B cell (primary cell): ENCODE results near the gene TSPAN16. TPM values are rescaled to one million over a fixed set of nuclear protein-coding genes. Genes with fewer than 3 reads are reported as not detected.

Experiments
- ATAC-seq: fragments of 200-7000 bp; cut with Tn5 transposase; one replicate; pipeline ENCODE4 v1.10.0; 2021; ENCODE audit warnings: low read depth, mild to moderate bottlenecking, moderate number of reproducible peaks, moderate library complexity
- CTCF ChIA-PET: fragments of 350-600 bp; sonication (Branson Sonifier 250); formaldehyde crosslinking; loops from one replicate; lab custom pipeline; 2021; ENCODE audit warnings: antibody characterized with exemption, inconsistent platforms; lab: Charles Lee
- POLR2A ChIA-PET: fragments of 350-600 bp; sonication (Branson Sonifier 250); formaldehyde crosslinking; loops from one replicate; lab custom pipeline; 2021; ENCODE audit warnings: antibody characterized with exemption; lab: Charles Lee
- DNase-seq: peaks from one replicate; pipeline ENCODE4 v3.0.0; 2013
- H2AFZ ChIP-seq: 2 replicates; pipeline ENCODE4 v1.6.1; 2012; ENCODE audit warnings: mild to moderate bottlenecking, low read depth, low read length; ENCODE audit not compliant: insufficient read depth, poor library complexity, severe bottlenecking
- H3K27ac ChIP-seq, 2 donors: 1 replicate in 1 of 2; 2 replicates in 1 of 2; pipeline ENCODE4 v1.5.1; 2012 to 2013; ENCODE audit warnings: low read length in 2 of 2, mild to moderate bottlenecking in 2 of 2, moderate library complexity in 1 of 2
- H3K27me3 ChIP-seq, 4 experiments: fragments of 200-600 bp in 1 of 4; sonication (generic) in 1 of 4; replicated peaks in 1 of 4; 1 replicate in 2 of 4; 2 replicates in 2 of 4; pipeline versions ENCODE4 v1.6.1 to v1.7.0; 2013 to 2016; ENCODE audit warnings: low read length in 3 of 4, mild to moderate bottlenecking in 2 of 4, mixed read lengths in 1 of 4, moderate library complexity in 1 of 4; ENCODE audit not compliant: insufficient read depth in 4 of 4, control insufficient read depth in 3 of 4; ENCODE audit errors: control extremely low read depth in 1 of 4
- H3K36me3 ChIP-seq, 2 experiments: replicated peaks in 1 of 2; 1 replicate in 1 of 2; 2 replicates in 1 of 2; pipeline versions ENCODE4 v1.6.1 to v1.7.1; 2013; ENCODE audit warnings: low read length in 1 of 2; ENCODE audit not compliant: insufficient read depth in 2 of 2, control insufficient read depth in 1 of 2; ENCODE audit errors: control extremely low read depth in 1 of 2, extremely low read depth in 1 of 2
- H3K4me1 ChIP-seq, 2 donors: fragments of 200-600 bp in 1 of 2; sonication (generic) in 1 of 2; 1 replicate in 1 of 2; 2 replicates in 1 of 2; pipeline versions ENCODE4 v1.5.1 to v1.6.1; 2013 to 2017; ENCODE audit warnings: low read length in 2 of 2; ENCODE audit not compliant: control insufficient read depth in 2 of 2, insufficient read depth in 2 of 2
- H3K4me2 ChIP-seq: replicated peaks from 2 replicates; pipeline ENCODE3; 2012; ENCODE audit warnings: mild to moderate bottlenecking, low read depth, low read length; ENCODE audit not compliant: poor library complexity, severe bottlenecking
- H3K4me3 ChIP-seq, 5 experiments: fragments of 200-600 bp in 1 of 5; sonication (generic) in 1 of 5; 1 replicate in 3 of 5; 2 replicates in 2 of 5; pipeline versions ENCODE4 v1.5.1 to v1.7.0; 2011 to 2016; ENCODE audit warnings: low read length in 4 of 5, mild to moderate bottlenecking in 4 of 5, low read depth in 2 of 5, control low read depth in 1 of 5, moderate library complexity in 1 of 5; ENCODE audit not compliant: insufficient read depth in 1 of 5; ENCODE audit errors: control extremely low read depth in 1 of 5, extremely low read depth in 1 of 5
- H3K79me2 ChIP-seq: fragments of 200-600 bp; sonication (generic); one replicate; pipeline ENCODE4 v1.6.0; 2016; ENCODE audit warnings: low read length; ENCODE audit not compliant: control insufficient read depth, insufficient read depth
- H3K9ac ChIP-seq: fragments of 200-600 bp; sonication (generic); 2 replicates; pipeline ENCODE4 v1.6.1; 2017; ENCODE audit warnings: mild to moderate bottlenecking, low read length, moderate library complexity
- H3K9me3 ChIP-seq, 3 donors: one replicate each; pipeline versions ENCODE4 v1.6.1 to v1.7.1; 2013; ENCODE audit warnings: low read length in 2 of 3; ENCODE audit not compliant: control insufficient read depth in 2 of 3, insufficient read depth in 1 of 3; ENCODE audit errors: control extremely low read depth in 1 of 3
- H4K20me1 ChIP-seq: 2 replicates; pipeline ENCODE4 v1.6.0; 2012; ENCODE audit warnings: mild to moderate bottlenecking, low read length; ENCODE audit not compliant: insufficient read depth, control insufficient read depth, poor library complexity, severe bottlenecking
- H3K27ac Mint-ChIP-seq: one replicate; pipeline ENCODE4 v1.8.0; 2021; ENCODE audit warnings: mixed read lengths
- H3K27me3 Mint-ChIP-seq: one replicate; pipeline ENCODE4 v1.8.0; 2021; ENCODE audit warnings: mixed read lengths
- H3K4me1 Mint-ChIP-seq: one replicate; pipeline ENCODE4 v1.8.0; 2021; ENCODE audit warnings: mixed read lengths
- H3K4me3 Mint-ChIP-seq: one replicate; pipeline ENCODE4 v1.8.0; 2021; ENCODE audit warnings: mixed read lengths
- H3K9me3 Mint-ChIP-seq: one replicate; pipeline ENCODE4 v1.8.0; 2022; ENCODE audit warnings: mixed read lengths; ENCODE audit not compliant: insufficient read depth
- CTCF ChIP-seq: fragments of 200-600 bp; IDR thresholded peaks from one replicate; pipeline ENCODE4 v1.8.0; 2022; ENCODE audit warnings: antibody characterized with exemption, mild to moderate bottlenecking
- EZH2 ChIP-seq: IDR thresholded peaks from 2 replicates; pipeline ENCODE4 v1.6.1; 2012; ENCODE audit warnings: borderline replicate concordance, low read depth, mild to moderate bottlenecking, moderate library complexity, low read length; ENCODE audit not compliant: insufficient read depth, poor library complexity, severe bottlenecking
- WGBS: methylation state at CpG from one replicate; pipeline ENCODE4 v1.1.5; 2013; ENCODE audit warnings: missing lambda C conversion rate; ENCODE audit not compliant: insufficient coverage; 5-methylcytosine and 5-hydroxymethylcytosine counted together
- intact Hi-C: fragments of 100-400 bp; cut with micrococcal nuclease; formaldehyde crosslinking; loops from one replicate; pipeline ENCODE4 v1.10.0; 2022
- polyA plus RNA-seq: library from polyadenylated mRNA; depleted of rRNA; stranded (reverse); fragments of >200 nt; gene quantifications from 2 replicates; pipeline ENCODE4 v1.2.3, GENCODE V29; 2012
- total RNA-seq, 2 donors: library from RNA; stranded (reverse); fragments of 120-200 nt in 1 of 2; gene quantifications; 1 replicate in 1 of 2; 2 replicates in 1 of 2; pipeline versions ENCODE4 v1.2.3 to v1.2.4, GENCODE V29; 2013 to 2022

The TSPAN16 gene
- total and polyA plus RNA-seq, 2 donors (not counting 1 experiment from before 2014, with no cell fraction given): not detected

GRCh38 chr19:11284515-11284914 is 11.4 kb upstream of the TSPAN16 start:
- Histone ChIP-seq H3K9ac (no peak overlapping the region), H3K4me2 (no peak overlapping the region), H3K9me3 (peaks cover 0 to 9% (median 0%) of the 10 kb centered on the region in 3 donors), H3K27ac (no peak overlapping the region), H2AFZ (no peak overlapping the region), H4K20me1 (no peaks in the 10 kb centered on the region), H3K4me3 (no peak overlapping the region), H3K4me1 (peaks cover 5 to 9% of the 10 kb centered on the region in 2 donors), H3K79me2 (no peaks in the 10 kb centered on the region), H3K27me3 (peaks cover 0 to 7% (median under 1%) of the 10 kb centered on the region in 4 experiments), H3K36me3 (no peaks in the 10 kb centered on the region)
- ChIA-PET CTCF (no interaction called here), POLR2A (no interaction called here)
- no peak for DNase-seq
- intact Hi-C loops: no loop called here
- no peak overlapping the region for H3K27ac Mint-ChIP-seq
- H3K9me3 Mint-ChIP-seq: peaks cover 2% of the 10 kb centered on the region
- TF ChIP-seq EZH2 (no peak), CTCF (no peak)
- H3K4me1 Mint-ChIP-seq: peaks cover 5% of the 10 kb centered on the region
- WGBS: 98% methylated on average over 5 of the region's 6 CpGs
- no peak overlapping the region for H3K4me3 Mint-ChIP-seq
- H3K27me3 Mint-ChIP-seq: peaks cover 13% of the 10 kb centered on the region
- no peak for ATAC-seq

- Histone ChIP-seq H2AFZ (no peak overlapping the region), H3K9ac (no peak overlapping the region), H3K79me2 (no peaks in the 10 kb centered on the region), H3K9me3 (no peaks in the 10 kb centered on the region), H3K27ac (no peak overlapping the region), H3K4me1 (no peaks in the 10 kb centered on the region), H3K4me2 (no peak overlapping the region), H3K27me3 (peaks cover 0 to 4% (median 0%) of the 10 kb centered on the region in 4 experiments), H3K36me3 (no peaks in the 10 kb centered on the region), H3K4me3 (no peak overlapping the region), H4K20me1 (no peaks in the 10 kb centered on the region)
- Mint-ChIP-seq H3K4me1 (no peaks in the 10 kb centered on the region), H3K27me3 (peaks cover 13% of the 10 kb centered on the region), H3K9me3 (no peaks in the 10 kb centered on the region), H3K4me3 (no peak overlapping the region), H3K27ac (no peak overlapping the region)
- intact Hi-C loops: no loop called here
- 53% methylated on average over 3 of the region's 6 CpGs for WGBS
- CTCF ChIA-PET: interaction anchor here (0.6 to 1.6 kb wide), 2 partner anchors 161 to 196 kb away, joined by 4 read pairs; no protein-coding TSS in a partner anchor
- TF ChIP-seq EZH2: no peak
- TF ChIP-seq CTCF: no peak
- ATAC-seq (no peak), DNase-seq (no peak)
- POLR2A ChIA-PET: no interaction called here
Measured at GRCh38 chr19:11286312-11286974, 9.5 kb upstream of the TSPAN16 start.
